Measurements from ENCODE around the gene ARID3A.
A peak's percentile ranks its signal among the peaks of the same experiment; 100 is the strongest.
"Not testable (repeated sequence)": the region's sequence is repeated elsewhere in the genome, so short reads cannot be mapped to it uniquely, and the experiment has no call there.

Gene ARID3A

GRCh38 chr19:925526-926322, at the start of gene ARID3A:
TSS of gene ARID3A (plus strand) at chr19:926035. CDS start at chr19:929529, 3,494 bp downstream.
- peak; percentile 40 for DNase-seq (ENCODE audit: low read depth)

- DNase-seq (ENCODE audit: low read depth) = no peak
Measured at GRCh38 chr19:876089-876488, 49.7 kb upstream of the ARID3A start.

- no peak for DNase-seq (ENCODE audit: low read depth)
Measured at GRCh38 chr19:876780-877314, 49.0 kb upstream of the ARID3A start.

- DNase-seq (ENCODE audit: low read depth) = not testable (repeated sequence)
Measured at GRCh38 chr19:877992-878660, 47.7 kb upstream of the ARID3A start.

- not testable (repeated sequence) for DNase-seq (ENCODE audit: low read depth)
Measured at GRCh38 chr19:878751-879561, 46.9 kb upstream of the ARID3A start.

- DNase-seq (ENCODE audit: low read depth) = no peak
Measured at GRCh38 chr19:879711-880438, 46.0 kb upstream of the ARID3A start.

GRCh38 chr19:881385-882071, 44.3 kb upstream of the ARID3A start:
- no peak for DNase-seq (ENCODE audit: low read depth)

- DNase-seq (ENCODE audit: low read depth) = no peak
Measured at GRCh38 chr19:882871-883497, 42.9 kb upstream of the ARID3A start.

- DNase-seq (ENCODE audit: low read depth) = no peak
Measured at GRCh38 chr19:883661-884211, 42.1 kb upstream of the ARID3A start.

- DNase-seq (ENCODE audit: low read depth) = no peak
Measured at GRCh38 chr19:884420-885211, 41.2 kb upstream of the ARID3A start.

- DNase-seq (ENCODE audit: low read depth) = no peak
Measured at GRCh38 chr19:885536-886224, 40.2 kb upstream of the ARID3A start.

- no peak for DNase-seq (ENCODE audit: low read depth)
Measured at GRCh38 chr19:887072-887471, 38.8 kb upstream of the ARID3A start.

GRCh38 chr19:887599-887998, 38.2 kb upstream of the ARID3A start:
- no peak for DNase-seq (ENCODE audit: low read depth)

GRCh38 chr19:888581-889385, 37.1 kb upstream of the ARID3A start:
- DNase-seq (ENCODE audit: low read depth) = no peak

- no peak for DNase-seq (ENCODE audit: low read depth)
Measured at GRCh38 chr19:889662-890295, 36.1 kb upstream of the ARID3A start.

GRCh38 chr19:890831-891230, 35.0 kb upstream of the ARID3A start:
- DNase-seq (ENCODE audit: low read depth) = no peak

- not testable (repeated sequence) for DNase-seq (ENCODE audit: low read depth)
Measured at GRCh38 chr19:891421-892200, 34.2 kb upstream of the ARID3A start.

Measured in GM04503 (cell line).